ENCODE measurements around the gene TSSK2.
A peak's percentile ranks its signal among the peaks of the same experiment; 100 is the strongest.

TSSK2 gene

GRCh38 chr22:19169002-19169946 is 38.2 kb downstream of the TSSK2 start:
- DNase-seq (ENCODE audit: low read depth in 2 of 2), result no peak

GRCh38 chr22:19169947-19170318 is 38.8 kb downstream of the TSSK2 start:
- DNase-seq (ENCODE audit: low read depth in 2 of 2), result no peak

DNA sequence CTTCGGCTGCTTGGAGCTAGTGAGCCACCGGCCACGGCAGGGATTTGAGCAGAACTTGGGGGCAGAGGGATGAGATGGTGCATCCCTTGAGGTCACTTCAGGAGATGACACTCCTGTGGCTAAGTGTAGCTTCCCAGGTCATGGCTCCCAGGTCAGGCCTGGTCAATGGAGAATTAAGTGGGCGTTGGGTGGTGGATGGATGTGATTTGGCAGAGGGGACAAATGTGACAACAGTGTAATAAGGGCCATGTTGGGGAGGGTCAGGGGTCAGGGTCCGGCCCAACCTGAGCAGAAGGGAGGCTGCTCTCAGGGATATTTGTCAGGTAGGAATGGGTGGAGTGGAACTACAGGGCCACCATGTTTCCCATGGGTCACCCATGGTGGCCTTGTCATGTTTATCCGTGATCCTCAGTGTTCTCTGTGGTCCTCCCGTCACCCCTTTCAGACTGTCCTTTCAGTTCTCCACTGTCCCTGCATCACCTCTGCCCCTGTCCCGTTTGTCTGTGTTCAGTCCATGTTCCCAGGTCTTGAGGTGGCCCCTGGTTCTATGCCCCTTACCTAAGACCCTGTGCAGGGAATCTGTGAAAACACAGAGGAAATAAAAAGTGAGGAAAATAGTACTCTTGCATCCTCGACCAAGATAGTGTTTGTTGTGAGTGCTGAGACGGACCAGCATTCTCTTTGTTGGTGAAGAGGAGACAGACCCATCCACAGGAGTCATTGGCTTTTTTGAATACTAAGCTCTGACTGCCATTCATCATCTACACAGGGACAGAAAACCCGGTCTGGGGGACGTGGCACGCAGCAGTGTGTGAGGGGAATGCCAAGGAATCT is 41.3 kb downstream of the TSSK2 start:
- DNase-seq (ENCODE audit: low read depth in 2 of 2), result no peak

DNA sequence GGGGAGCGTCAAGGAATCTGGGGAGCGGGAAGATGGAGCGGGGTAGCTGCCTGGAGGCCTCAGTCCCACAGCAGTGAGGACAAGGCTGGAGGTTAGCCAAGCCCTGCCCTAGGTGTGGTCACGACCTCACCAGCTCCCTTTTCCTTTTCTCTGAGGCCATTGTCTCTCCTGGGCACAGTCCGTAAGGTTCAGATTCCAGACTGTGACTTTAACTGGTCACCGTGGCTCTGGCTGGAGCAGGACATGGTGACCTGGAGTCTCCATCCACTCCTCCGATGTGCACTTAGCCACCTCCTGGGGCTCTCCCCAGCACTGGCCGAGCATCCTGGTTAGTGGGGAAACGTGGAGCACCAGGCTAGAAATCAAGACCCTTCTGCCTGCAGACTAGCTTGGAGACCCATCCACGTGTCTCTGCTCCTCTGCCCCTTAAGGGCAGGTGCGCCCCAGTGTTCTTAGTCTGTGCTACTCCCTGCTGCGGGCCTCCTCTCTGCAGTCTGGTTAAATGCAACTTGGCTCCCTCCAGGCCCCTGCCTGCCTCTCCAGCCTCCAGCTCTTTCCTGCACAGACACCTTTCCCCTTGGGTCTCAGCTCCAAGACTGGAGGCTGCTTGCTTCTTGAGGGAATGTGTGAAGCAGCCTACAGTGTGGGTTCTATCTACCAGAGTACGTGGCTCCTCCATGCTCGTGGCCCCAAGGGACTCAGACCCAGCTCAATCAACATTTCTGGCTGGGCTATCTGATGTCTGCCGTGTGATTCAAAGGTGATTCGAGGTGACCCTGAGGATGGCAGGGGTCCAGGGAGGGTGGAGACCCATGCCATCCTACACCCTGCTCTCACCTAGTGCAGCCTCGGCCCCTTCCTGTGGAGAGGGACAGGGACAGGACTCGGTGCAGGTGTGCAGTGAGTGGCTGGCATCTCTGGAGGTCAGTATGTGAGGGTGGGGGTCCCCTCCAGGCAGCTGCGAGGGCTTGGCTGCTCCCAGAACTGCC is 42.2 kb downstream of the TSSK2 start:
- DNase-seq (ENCODE audit: low read depth in 2 of 2), result no peak

DNA sequence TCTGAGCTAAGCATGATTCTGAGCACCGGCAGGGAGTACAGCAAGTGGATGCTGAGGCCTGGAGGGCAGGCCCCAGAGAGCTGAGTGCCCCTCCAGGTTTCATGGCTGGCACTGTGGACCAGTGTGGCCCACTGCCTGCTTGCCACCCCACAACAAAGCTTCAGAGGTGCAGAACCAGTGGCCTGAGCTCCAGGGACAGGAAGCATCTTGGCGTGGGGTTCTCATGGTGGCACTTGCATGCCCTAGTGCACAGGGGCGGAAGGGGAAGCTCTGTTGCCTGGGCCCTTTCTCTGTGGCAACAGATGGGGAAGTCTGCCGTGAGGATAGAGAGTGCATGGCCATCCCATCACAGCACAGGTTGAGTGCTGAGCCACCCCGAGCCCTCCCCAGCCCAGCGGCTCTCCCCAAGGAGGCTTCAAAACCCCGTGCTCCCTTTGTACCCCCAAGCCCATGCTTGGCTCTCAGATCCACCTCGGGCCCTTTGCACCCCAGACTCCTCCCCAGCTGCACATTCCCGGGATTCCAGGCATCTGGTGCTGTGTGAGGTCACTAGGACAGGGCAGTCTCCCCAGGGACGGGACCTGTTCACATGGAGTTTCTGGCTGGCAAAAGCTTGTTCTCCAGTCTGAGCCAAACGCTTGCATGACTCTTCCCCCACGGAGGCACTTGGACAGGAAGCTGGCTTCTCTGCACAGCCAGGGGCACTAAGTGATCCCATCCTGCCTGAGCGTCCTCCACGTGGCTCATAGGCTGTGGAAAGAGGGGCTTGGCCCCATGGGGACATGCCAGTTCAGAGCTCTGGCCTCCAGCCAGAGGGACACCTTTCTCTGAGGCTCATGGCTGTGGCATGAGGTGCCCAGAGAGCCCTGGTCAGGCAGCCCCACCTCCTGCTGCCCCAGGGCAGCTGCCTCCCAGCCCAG is 43.3 kb downstream of the TSSK2 start:
- DNase-seq (ENCODE audit: low read depth in 2 of 2), result no peak

DNA sequence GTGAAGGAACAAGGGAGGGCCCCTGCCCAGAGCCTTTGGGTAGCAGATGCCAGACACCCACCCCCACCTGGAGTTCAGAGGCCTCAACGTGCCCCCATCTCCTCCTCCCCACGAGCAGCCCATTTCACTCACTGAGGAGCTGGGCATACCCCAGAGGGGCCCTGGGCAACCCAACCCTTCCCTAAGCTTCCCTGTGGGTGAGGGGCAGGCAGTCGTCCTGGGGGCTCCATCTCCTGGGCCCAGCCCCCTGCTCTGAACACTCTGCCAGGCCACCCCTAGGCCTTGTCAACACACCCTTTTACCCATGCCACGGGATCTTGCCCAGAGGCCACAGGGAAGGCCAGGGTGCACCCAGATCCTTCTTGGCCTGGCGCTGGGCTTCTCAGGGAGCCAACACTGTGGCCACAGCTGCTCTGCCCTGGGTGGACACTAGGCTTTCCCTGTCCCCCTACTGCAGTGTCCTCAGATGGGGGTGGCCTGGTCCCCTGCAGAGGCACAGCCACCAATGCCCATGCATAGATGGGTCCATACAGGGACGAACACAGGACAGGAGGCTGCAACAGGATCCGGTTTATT is 44.0 kb downstream of the TSSK2 start:
- DNase-seq (ENCODE audit: low read depth in 2 of 2), result no peak

- no peak for DNase-seq (ENCODE audit: low read depth in 2 of 2)
Observed at GRCh38 chr22:19175602-19176174, 44.6 kb downstream of the TSSK2 start.

GRCh38 chr22:19176175-19176643 is 45.1 kb downstream of the TSSK2 start:
- DNase-seq (ENCODE audit: low read depth in 2 of 2), result no peak

DNA sequence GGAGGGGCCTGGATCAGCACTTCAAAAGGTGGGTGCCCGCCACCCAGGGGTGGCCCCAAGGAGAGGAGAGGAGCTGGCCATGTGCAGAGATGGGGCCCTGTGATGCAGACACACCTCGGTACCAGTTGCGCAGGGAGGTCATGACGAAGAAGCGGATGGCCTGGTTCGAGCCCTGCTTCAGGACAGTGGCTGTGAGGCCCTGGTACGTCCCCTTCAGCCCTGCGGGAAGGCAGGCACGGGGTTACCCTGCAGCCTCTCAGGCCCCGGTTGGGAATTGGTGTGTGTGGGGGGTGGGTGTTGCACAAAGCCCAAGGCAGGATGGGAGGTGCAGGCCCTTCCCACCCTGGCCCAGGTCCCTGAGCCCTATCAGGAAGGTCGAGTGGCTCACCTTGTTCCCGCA is 45.6 kb downstream of the TSSK2 start:
- no peak for DNase-seq (ENCODE audit: low read depth in 2 of 2)

DNA sequence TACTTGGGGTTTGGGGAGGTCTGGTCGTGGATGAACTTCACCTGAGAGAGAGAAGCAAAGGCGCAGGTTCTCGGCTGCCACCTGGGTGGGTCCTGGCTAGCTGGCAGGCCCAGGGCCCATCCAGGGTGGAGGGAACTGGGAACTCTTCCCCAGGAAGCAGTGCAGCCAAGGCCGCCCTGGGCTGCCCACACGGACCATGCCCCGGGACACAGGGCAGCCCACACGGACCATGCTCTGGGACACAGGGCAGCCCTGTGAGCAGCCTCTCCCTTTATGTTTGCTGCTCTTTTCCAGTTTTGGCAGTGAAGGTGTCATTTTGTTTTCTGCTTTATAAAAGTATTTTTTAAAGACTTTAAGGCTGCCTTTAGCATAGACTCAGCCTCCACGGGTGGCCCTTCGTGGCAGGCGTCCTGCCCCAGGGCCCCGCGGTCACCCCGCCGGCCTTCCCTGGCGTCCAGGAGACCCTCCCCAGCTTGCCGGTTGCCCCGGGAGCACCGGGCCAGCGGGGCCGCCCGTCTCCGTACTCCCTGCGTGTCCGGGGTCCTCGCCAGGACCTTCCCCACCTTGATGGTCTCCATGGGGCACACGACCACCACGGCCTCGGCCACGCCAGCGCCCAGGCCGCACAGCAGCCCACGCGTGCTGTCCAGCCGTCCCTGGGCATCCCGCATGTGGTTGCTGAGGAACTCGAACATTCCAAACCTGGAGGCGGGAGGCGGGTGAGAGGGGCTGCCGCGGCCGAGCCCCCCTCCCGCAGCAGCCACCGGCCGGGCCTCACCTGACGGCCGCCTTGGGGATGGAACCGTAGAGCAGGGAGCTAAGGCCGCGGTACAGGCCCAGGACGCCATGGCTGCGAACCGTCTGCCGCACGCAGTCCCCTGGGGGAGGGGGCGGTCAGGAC is 46.3 kb downstream of the TSSK2 start:
- no peak for DNase-seq (ENCODE audit: low read depth in 2 of 2)

DNA sequence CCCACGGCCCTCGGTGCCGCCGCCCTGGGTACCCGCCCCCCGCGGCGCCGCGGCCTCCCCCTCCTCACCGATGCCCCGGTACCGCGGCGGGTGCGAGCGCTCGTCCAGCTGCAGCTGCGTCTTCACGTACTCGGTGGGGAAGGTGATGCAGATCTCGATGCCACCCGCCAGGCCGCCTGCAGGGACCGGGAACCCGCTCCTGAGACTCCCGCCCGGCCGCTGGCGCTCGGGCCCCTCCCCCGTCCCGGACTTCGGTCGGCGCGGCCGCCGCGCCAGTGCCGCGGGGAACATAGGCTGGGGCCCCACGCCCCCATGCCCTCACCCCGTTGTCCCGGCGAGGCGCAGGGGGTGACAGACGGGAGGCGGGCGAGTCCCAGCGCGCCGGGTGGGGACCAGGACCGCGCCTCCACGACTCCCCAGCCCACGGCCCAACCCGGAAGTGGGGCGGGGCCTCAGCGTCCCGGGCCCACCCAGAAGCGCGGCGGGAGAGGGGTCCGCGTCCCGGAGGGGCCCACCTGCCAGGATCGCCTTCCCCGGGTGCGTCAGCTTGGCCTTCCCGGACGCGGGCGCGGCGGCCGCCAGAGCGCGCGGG is 47.1 kb downstream of the TSSK2 start:
- peak in 1 of 2 donors; percentile 31 for DNase-seq (ENCODE audit: low read depth in 2 of 2)

DNA sequence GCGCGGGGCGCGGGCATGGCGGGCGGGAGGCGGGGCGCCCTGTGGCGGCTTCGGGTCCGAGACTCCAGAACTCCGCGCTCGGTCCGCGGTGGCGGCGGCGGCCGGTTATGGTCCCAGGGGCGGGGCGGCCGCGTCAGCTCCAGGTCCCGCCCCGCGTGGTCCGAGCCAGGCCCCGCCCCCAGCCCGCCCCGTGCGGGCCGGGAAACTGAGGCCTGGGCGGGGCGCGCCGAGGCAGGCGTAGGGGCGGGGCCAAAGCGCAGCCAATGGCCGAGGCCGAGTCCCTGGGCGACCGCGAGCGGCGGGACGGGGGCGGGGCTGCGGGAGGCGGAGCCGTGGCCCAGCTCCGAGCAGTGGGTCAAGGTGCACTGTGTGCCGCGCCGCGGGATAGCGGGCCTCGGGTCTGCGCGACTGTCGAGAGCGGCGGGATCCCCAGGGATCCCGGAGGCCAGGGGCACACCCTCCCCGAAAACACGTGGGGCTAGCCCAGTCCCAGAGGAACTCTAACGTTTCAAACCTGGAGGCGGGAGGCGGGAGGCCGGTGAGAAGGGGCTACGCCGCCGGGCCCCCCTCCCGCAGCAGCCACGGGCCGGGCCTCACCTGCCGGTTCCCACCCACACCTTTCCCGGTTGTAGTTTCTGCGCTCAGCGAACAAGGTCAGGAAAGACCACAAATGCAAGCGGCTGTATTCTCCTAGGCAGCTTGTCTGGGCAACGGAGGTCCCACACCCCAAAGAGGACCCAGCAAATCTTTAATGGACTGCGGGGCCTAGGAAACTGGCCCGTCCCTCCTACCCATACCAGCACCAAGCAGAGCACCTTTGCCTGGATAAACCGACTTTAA is 47.8 kb downstream of the TSSK2 start, which contains the start of gene SLC25A1:
Gene SLC25A1 (minus strand): TSS at position 80 of the 840 bp plus-strand sequence. CDS start 63 bp downstream, at position 17.
- DNase-seq (ENCODE audit: low read depth in 2 of 2), result peak; percentile 83 to 89

DNA sequence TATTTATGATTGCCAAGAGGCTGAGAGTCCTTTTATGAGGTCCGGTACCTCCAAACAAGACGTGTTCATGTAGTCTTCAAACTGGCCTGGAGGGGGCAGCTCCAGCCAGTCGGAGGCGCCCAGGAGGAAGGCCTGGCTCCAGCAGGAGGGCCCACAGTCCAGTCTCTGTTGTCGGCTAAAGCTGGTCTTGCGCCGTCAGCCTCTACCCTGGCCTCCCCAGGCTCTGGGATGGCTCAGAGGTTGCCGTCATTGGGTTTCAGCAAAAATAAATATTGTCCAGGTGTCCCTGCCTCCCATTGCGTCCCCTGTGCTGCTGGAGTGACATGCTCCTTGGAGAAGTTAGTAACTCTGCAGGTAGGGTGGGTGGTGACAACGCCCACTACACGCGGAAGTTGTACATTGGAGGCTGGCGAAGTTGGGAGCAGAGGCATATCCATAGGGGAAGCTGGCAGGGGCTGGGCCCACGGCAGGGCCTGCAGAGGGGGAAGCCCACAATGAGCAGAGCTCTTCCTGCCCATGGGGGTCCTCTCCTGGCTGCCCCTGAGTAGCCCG is 48.5 kb downstream of the TSSK2 start:
- DNase-seq (ENCODE audit: low read depth in 2 of 2), result no peak

- no peak for DNase-seq (ENCODE audit: low read depth in 2 of 2)
Observed at GRCh38 chr22:19180234-19180633, 49.1 kb downstream of the TSSK2 start.

- DNase-seq (ENCODE audit: low read depth in 2 of 2), result no peak
Observed at GRCh38 chr22:19180740-19181410, 49.8 kb downstream of the TSSK2 start.

GRCh38 chr22:19181786-19182471 is 50.8 kb downstream of the TSSK2 start:
- peak in 1 of 2 donors; percentile 38 for DNase-seq (ENCODE audit: low read depth in 2 of 2)

All from activated CD4-positive, alpha-beta T cell treated with anti-CD3 and anti-CD28 coated beads for 24 hours (primary cell).